ENCODE measurements around the gene ARHGEF17. TPM values are rescaled to one million over a fixed set of nuclear protein-coding genes. Genes with fewer than 3 reads are reported as not detected.

The ARHGEF17 gene
- total RNA-seq, 2 experiments from 2014 or later = 0.07 to 0.41 TPM

DNA sequence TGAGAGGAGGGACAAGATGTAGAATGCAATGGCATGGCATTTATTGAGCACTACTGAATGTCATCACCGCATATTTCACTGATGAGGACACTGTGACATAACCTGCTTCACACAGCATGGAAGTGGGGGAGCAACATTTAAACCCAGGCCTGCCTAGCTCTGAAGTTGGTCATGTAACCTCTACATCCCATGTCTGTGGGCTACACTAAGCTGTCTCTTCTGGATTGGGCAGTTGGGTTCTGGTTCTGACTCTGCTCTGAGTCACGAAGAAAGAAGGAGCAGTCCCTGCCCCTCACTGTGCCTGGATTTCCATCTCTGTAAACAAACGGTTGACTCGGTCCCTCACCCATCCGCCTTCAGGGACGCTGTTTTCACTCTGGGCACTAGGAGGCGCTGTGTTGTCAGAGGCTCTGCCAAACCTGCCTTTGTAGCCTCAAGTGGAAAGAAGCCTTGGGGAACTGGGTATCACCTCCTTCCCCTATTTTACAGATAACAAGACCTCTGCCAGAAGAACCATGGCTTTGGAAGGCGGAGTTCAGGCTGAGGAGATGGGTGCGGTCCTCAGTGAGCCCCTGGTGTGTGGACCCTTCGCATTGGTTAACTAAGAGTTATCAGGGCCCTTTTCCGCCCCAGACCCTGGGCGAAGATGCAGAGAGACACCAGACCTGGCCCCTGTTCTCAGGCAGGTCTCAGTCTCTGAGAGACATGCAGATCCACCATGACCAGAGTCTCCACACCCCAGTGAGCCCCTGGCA lies 12.7 kb upstream of the ARHGEF17 start:
- TF ChIP-seq, protein P1, sequence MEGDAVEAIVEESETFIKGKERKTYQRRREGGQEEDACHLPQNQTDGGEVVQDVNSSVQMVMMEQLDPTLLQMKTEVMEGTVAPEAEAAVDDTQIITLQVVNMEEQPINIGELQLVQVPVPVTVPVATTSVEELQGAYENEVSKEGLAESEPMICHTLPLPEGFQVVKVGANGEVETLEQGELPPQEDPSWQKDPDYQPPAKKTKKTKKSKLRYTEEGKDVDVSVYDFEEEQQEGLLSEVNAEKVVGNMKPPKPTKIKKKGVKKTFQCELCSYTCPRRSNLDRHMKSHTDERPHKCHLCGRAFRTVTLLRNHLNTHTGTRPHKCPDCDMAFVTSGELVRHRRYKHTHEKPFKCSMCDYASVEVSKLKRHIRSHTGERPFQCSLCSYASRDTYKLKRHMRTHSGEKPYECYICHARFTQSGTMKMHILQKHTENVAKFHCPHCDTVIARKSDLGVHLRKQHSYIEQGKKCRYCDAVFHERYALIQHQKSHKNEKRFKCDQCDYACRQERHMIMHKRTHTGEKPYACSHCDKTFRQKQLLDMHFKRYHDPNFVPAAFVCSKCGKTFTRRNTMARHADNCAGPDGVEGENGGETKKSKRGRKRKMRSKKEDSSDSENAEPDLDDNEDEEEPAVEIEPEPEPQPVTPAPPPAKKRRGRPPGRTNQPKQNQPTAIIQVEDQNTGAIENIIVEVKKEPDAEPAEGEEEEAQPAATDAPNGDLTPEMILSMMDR (IDR thresholded peaks at IDR 0.05) = peak; percentile 86
- DNase-seq (peak; percentile 88), ATAC-seq (peak; percentile 91)
- H3K4me1 Mint-ChIP-seq (ENCODE audit: low read depth) = peaks cover 2% of the 10 kb centered on the region
- H3K27me3 Mint-ChIP-seq = peaks cover 7% of the 10 kb centered on the region
- H3K27ac Mint-ChIP-seq = no peak overlapping the region
- H3K36me3 Mint-ChIP-seq (ENCODE audit: low read depth) = no peaks in the 10 kb centered on the region
- H3K9me3 Mint-ChIP-seq = no peaks in the 10 kb centered on the region
- ChIA-PET POLR2A (interaction anchor here (0.5 kb wide), 1 partner anchor 12 kb away, joined by 3 read pairs; no protein-coding TSS in a partner anchor), CTCF (interaction anchor here (0.6 to 2.9 kb wide), 25 partner anchors 7 to 366 kb away, joined by 3 to 29 read pairs (median 4); partner anchors contain the start of gene ARHGEF17)
- intact Hi-C loops (cut with micrococcal nuclease) = loop anchor here (5.0 to 10.0 kb wide), 2 partner anchors 42 to 111 kb away; no protein-coding TSS in a partner anchor
- no peak overlapping the region for H3K4me3 Mint-ChIP-seq

DNA sequence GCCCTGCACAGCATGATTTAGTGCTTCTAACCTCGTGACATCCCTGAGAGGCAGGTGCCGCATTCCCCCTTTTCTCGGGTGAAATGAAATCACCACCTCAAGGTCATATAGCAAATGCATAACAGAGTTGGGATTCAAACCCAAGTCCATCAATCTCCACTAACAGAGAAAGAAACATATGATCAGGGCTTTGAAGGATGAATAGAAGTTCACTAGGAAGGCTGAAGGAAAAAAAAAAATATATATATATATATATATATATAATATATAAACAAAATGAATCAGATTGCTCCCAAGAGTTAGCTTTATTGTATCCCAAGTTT lies 12.1 kb upstream of the ARHGEF17 start:
- no peaks in the 10 kb centered on the region for H3K36me3 Mint-ChIP-seq (ENCODE audit: low read depth)
- TF ChIP-seq, protein P1 (IDR thresholded peaks at IDR 0.05) = no peak
- no peaks in the 10 kb centered on the region for H3K9me3 Mint-ChIP-seq
- no peak overlapping the region for H3K4me3 Mint-ChIP-seq
- H3K4me1 Mint-ChIP-seq (ENCODE audit: low read depth) = peaks cover 2% of the 10 kb centered on the region
- ATAC-seq (no peak), DNase-seq (no peak)
- H3K27me3 Mint-ChIP-seq = peaks cover 7% of the 10 kb centered on the region
- intact Hi-C loops (cut with micrococcal nuclease) = loop anchor here (5.0 to 10.0 kb wide), 2 partner anchors 41 to 111 kb away; no protein-coding TSS in a partner anchor
- CTCF ChIA-PET = interaction anchor here (1.5 to 2.9 kb wide), 3 partner anchors 39 to 128 kb away, joined by 3 to 29 read pairs (median 11); no protein-coding TSS in a partner anchor
- POLR2A ChIA-PET = no interaction called here
- no peak overlapping the region for H3K27ac Mint-ChIP-seq

DNA sequence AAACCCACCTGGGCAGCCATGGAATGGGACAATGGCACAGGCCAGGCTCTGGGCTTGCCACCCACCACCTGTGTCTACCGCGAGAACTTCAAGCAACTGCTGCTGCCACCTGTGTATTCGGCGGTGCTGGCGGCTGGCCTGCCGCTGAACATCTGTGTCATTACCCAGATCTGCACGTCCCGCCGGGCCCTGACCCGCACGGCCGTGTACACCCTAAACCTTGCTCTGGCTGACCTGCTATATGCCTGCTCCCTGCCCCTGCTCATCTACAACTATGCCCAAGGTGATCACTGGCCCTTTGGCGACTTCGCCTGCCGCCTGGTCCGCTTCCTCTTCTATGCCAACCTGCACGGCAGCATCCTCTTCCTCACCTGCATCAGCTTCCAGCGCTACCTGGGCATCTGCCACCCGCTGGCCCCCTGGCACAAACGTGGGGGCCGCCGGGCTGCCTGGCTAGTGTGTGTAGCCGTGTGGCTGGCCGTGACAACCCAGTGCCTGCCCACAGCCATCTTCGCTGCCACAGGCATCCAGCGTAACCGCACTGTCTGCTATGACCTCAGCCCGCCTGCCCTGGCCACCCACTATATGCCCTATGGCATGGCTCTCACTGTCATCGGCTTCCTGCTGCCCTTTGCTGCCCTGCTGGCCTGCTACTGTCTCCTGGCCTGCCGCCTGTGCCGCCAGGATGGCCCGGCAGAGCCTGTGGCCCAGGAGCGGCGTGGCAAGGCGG lies 11.4 kb upstream of the ARHGEF17 start:
- no peak overlapping the region for H3K27ac Mint-ChIP-seq
- intact Hi-C loops (cut with micrococcal nuclease) = loop anchor here (5.0 to 10.0 kb wide), 2 partner anchors 41 to 112 kb away; no protein-coding TSS in a partner anchor
- H3K36me3 Mint-ChIP-seq (ENCODE audit: low read depth) = no peaks in the 10 kb centered on the region
- peaks cover 2% of the 10 kb centered on the region for H3K4me1 Mint-ChIP-seq (ENCODE audit: low read depth)
- TF ChIP-seq, protein P1 (IDR thresholded peaks at IDR 0.05) = no peak
- peaks cover 7% of the 10 kb centered on the region for H3K27me3 Mint-ChIP-seq
- no peak for DNase-seq
- no peak for ATAC-seq
- no peaks in the 10 kb centered on the region for H3K9me3 Mint-ChIP-seq
- POLR2A ChIA-PET = no interaction called here
- H3K4me3 Mint-ChIP-seq = no peak overlapping the region
- CTCF ChIA-PET = interaction anchor here (1.8 to 6.9 kb wide), 5 partner anchors 8 to 54 kb away, joined by 5 to 44 read pairs (median 25); no protein-coding TSS in a partner anchor

DNA sequence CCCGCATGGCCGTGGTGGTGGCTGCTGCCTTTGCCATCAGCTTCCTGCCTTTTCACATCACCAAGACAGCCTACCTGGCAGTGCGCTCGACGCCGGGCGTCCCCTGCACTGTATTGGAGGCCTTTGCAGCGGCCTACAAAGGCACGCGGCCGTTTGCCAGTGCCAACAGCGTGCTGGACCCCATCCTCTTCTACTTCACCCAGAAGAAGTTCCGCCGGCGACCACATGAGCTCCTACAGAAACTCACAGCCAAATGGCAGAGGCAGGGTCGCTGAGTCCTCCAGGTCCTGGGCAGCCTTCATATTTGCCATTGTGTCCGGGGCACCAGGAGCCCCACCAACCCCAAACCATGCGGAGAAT lies 10.9 kb upstream of the ARHGEF17 start:
- ChIA-PET CTCF (interaction anchor here (1.8 to 6.9 kb wide), 5 partner anchors 8 to 54 kb away, joined by 5 to 44 read pairs (median 19); no protein-coding TSS in a partner anchor), POLR2A (no interaction called here)
- H3K27me3 Mint-ChIP-seq = peaks cover 7% of the 10 kb centered on the region
- intact Hi-C loops (cut with micrococcal nuclease) = loop anchor here (5.0 to 10.0 kb wide), 2 partner anchors 40 to 112 kb away; no protein-coding TSS in a partner anchor
- no peak for DNase-seq
- H3K4me3 Mint-ChIP-seq = no peak overlapping the region
- H3K36me3 Mint-ChIP-seq (ENCODE audit: low read depth) = no peaks in the 10 kb centered on the region
- H3K4me1 Mint-ChIP-seq (ENCODE audit: low read depth) = peaks cover 2% of the 10 kb centered on the region
- TF ChIP-seq, protein P1 (IDR thresholded peaks at IDR 0.05) = no peak
- no peaks in the 10 kb centered on the region for H3K9me3 Mint-ChIP-seq
- ATAC-seq = no peak
- no peak overlapping the region for H3K27ac Mint-ChIP-seq
